ENCODE measurements around the gene RIPK1. TPM values are rescaled to one million over a fixed set of nuclear protein-coding genes. Genes with fewer than 3 reads are reported as not detected.
A peak's percentile ranks its signal among the peaks of the same experiment; 100 is the strongest.

RIPK1 gene
- total RNA-seq, 1 donor from 2014 or later, result 10.6 TPM

DNA sequence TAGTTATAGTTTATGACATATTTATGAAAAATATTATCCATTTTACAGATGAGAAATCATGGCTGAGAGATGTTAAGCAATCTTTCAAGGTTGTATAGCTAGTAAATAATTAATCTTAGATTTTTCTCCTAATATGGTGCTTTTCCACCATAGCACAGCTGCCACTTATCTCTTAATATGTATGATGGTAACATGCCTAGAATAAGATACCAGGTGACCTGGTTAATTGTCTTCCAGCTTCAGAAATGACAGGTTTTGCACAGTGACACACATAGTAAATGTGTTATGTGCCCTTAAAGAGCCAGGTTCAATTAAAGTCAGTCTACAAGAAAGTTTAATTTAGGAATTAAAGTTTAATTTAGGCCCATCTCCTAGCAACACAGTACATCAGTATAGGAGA lies 74.2 kb downstream of the RIPK1 start:
- H3K27me3 Mint-ChIP-seq (ENCODE audit: unreplicated experiment), result peaks cover 6% of the 10 kb centered on the region
- H3K9me3 Mint-ChIP-seq (ENCODE audit: unreplicated experiment), result peaks cover 6% of the 10 kb centered on the region
- no peak overlapping the region for H3K4me3 Mint-ChIP-seq (ENCODE audit: unreplicated experiment)
- no peak overlapping the region for H3K27ac Mint-ChIP-seq (ENCODE audit: unreplicated experiment)
- TF ChIP-seq, protein P1, sequence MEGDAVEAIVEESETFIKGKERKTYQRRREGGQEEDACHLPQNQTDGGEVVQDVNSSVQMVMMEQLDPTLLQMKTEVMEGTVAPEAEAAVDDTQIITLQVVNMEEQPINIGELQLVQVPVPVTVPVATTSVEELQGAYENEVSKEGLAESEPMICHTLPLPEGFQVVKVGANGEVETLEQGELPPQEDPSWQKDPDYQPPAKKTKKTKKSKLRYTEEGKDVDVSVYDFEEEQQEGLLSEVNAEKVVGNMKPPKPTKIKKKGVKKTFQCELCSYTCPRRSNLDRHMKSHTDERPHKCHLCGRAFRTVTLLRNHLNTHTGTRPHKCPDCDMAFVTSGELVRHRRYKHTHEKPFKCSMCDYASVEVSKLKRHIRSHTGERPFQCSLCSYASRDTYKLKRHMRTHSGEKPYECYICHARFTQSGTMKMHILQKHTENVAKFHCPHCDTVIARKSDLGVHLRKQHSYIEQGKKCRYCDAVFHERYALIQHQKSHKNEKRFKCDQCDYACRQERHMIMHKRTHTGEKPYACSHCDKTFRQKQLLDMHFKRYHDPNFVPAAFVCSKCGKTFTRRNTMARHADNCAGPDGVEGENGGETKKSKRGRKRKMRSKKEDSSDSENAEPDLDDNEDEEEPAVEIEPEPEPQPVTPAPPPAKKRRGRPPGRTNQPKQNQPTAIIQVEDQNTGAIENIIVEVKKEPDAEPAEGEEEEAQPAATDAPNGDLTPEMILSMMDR (IDR thresholded peaks at IDR 0.05; ENCODE audit: partially characterized antibody, unreplicated experiment), result no peak
- no peak for DNase-seq
- no peaks in the 10 kb centered on the region for H3K4me1 Mint-ChIP-seq (ENCODE audit: low read depth, unreplicated experiment)
- peaks cover 7% of the 10 kb centered on the region for H3K36me3 Mint-ChIP-seq (ENCODE audit: unreplicated experiment)

DNA sequence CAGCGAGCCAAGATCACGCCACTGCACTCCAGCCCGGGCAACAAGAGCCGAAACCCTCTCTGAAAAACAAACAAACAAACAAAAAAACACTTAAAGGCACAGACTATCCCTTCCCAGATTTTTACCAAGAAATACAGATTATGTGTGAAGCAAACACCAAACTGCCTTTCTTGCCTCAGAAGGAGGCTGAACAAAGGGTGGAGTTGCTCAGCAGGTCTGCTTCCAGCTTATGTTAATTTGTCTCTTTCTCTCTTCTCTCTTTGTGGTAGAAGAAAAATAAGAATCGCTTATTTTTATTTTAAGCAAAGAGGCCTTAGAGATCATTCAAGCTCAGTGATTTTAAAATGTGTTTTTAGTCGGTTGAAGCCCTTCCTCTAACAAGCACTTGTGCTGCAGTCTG lies 74.9 kb downstream of the RIPK1 start:
- H3K9me3 Mint-ChIP-seq (ENCODE audit: unreplicated experiment), result peaks cover 6% of the 10 kb centered on the region
- no peak overlapping the region for H3K27ac Mint-ChIP-seq (ENCODE audit: unreplicated experiment)

DNA sequence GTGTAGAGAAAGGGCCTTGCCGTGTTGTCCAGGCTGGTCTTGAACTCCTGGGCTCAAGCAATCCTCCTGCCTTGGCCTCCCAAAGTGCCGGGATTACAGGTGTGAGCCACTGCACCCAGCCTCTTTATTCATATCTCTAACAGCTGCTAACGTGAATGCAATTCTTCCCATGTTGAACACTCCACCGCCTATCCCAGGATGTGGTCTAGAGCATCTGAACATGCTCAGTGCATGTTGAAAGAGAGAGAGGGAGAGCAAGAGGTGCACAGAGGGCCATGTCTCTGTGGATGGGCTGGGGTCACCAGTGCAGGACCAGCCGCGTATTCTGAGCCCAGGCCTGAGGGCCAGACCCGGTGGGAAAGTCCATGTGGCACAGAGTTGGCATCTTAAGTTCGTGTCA lies 76.3 kb downstream of the RIPK1 start:
- DNase-seq, result no peak
- Mint-ChIP-seq H3K4me3 (ENCODE audit: unreplicated experiment) (no peak overlapping the region), H3K36me3 (ENCODE audit: unreplicated experiment) (peaks cover 9% of the 10 kb centered on the region), H3K27ac (ENCODE audit: unreplicated experiment) (no peak overlapping the region), H3K27me3 (ENCODE audit: unreplicated experiment) (peaks cover 7% of the 10 kb centered on the region), H3K4me1 (ENCODE audit: low read depth, unreplicated experiment) (no peaks in the 10 kb centered on the region), H3K9me3 (ENCODE audit: unreplicated experiment) (peaks cover 6% of the 10 kb centered on the region)
- TF ChIP-seq, protein P1 (IDR thresholded peaks at IDR 0.05; ENCODE audit: partially characterized antibody, unreplicated experiment), result no peak

More for the DNA sequence above, 74.9 kb downstream of the RIPK1 start:
- peaks cover 7% of the 10 kb centered on the region for H3K27me3 Mint-ChIP-seq (ENCODE audit: unreplicated experiment)
- H3K4me3 Mint-ChIP-seq (ENCODE audit: unreplicated experiment), result no peak overlapping the region
- TF ChIP-seq, protein P1 (IDR thresholded peaks at IDR 0.05; ENCODE audit: partially characterized antibody, unreplicated experiment), result no peak
- H3K4me1 Mint-ChIP-seq (ENCODE audit: low read depth, unreplicated experiment), result no peaks in the 10 kb centered on the region
- peaks cover 9% of the 10 kb centered on the region for H3K36me3 Mint-ChIP-seq (ENCODE audit: unreplicated experiment)
- no peak for DNase-seq

DNA sequence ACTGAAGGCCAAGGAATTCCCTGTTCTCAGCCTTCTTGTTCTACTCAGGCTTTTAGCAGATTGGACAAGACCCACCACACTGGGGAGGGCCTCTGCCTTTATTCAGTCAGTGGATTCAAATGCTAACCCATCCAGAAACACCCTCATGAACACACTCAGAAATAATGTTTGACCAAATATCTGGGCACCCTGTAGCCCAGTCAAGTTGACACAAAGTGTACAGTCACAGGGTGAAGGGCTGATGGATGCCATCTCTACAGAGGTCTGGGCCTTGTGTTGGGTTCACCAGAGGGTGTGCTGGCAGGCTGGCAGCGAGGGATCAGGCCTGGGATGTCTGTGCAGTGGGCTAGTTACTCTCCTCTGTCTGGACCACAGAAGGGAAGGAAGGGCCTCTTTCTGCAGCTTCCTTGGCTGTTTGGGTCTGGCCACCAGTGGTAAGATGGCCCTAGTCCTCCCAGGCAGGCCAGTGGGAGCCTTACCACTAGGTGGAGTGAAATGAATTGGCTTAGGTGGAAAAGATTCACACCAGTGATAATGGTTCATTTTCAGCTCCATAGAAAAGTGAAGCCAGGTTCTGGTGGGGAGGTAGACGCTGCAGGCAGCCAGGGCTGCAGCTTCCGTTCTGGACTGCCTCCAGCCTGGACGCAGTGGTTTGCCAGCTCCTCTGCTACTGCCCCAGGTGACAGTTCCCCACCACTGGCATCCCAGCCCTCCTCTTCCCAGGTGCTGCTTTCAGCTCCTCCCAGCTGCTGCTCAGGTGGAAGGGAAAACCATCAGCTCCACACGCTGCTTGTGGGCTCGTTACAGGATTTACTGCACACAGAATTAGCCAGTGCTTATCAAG lies 79.8 kb downstream of the RIPK1 start:
- peaks cover 8% of the 10 kb centered on the region for H3K4me1 Mint-ChIP-seq (ENCODE audit: low read depth, unreplicated experiment)
- H3K27me3 Mint-ChIP-seq (ENCODE audit: unreplicated experiment), result peaks cover 7% of the 10 kb centered on the region
- TF ChIP-seq, protein P1 (IDR thresholded peaks at IDR 0.05; ENCODE audit: partially characterized antibody, unreplicated experiment), result no peak
- DNase-seq, result no peak
- H3K4me3 Mint-ChIP-seq (ENCODE audit: unreplicated experiment), result no peak overlapping the region
- H3K36me3 Mint-ChIP-seq (ENCODE audit: unreplicated experiment), result peaks cover 11% of the 10 kb centered on the region
- peaks cover 10% of the 10 kb centered on the region for H3K9me3 Mint-ChIP-seq (ENCODE audit: unreplicated experiment)
- no peak overlapping the region for H3K27ac Mint-ChIP-seq (ENCODE audit: unreplicated experiment)

DNA sequence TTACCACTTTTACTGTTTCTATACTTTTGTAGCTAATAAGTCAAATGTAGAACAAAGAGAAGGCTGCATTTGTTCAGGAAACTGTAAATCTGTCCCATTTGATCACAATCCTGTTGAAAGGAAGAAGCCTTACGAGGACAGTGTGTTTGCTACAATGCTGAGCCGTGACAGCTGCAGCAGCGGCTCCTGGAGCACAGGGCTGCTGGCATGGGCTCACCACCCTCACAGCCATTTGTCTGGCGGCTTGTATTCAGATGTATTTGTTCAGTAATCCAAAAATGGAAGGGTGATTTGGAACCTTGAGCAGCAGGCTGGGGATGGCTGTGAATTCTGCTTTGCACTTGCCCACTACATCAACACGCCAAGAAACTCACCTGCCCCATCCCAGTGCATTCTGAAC lies 83.4 kb downstream of the RIPK1 start:
- DNase-seq, result no peak
- H3K4me1 Mint-ChIP-seq (ENCODE audit: low read depth, unreplicated experiment), result peaks cover 12% of the 10 kb centered on the region
- peak overlapping the region; percentile 13 for H3K27ac Mint-ChIP-seq (ENCODE audit: unreplicated experiment)
- H3K9me3 Mint-ChIP-seq (ENCODE audit: unreplicated experiment), result peaks cover 16% of the 10 kb centered on the region
- no peak overlapping the region for H3K4me3 Mint-ChIP-seq (ENCODE audit: unreplicated experiment)
- H3K27me3 Mint-ChIP-seq (ENCODE audit: unreplicated experiment), result peaks cover 13% of the 10 kb centered on the region
- H3K36me3 Mint-ChIP-seq (ENCODE audit: unreplicated experiment), result peaks cover 23% of the 10 kb centered on the region
- TF ChIP-seq, protein P1 (IDR thresholded peaks at IDR 0.05; ENCODE audit: partially characterized antibody, unreplicated experiment), result no peak
